ENCODE measurements around the gene MAL.

The MAL gene

GRCh38 chr2:95014126-95014708, 11.3 kb upstream of the MAL start:
- no peak for DNase-seq (ENCODE audit: low read depth)
- no peak overlapping the region for H3K4me3 ChIP-seq (ENCODE audit: control insufficient read depth, low read depth, low read length)
- no peak for TF ChIP-seq CTCF (conservative IDR thresholded peaks at IDR 0.05; ENCODE audit: control insufficient read depth, insufficient read depth, low read depth, low read length)

- no peak for DNase-seq (ENCODE audit: low read depth)
- H3K4me3 ChIP-seq (ENCODE audit: control insufficient read depth, low read depth, low read length): no peak overlapping the region
- no peak for TF ChIP-seq CTCF (conservative IDR thresholded peaks at IDR 0.05; ENCODE audit: control insufficient read depth, insufficient read depth, low read depth, low read length)
Measured at GRCh38 chr2:95015261-95015912, 10.1 kb upstream of the MAL start.

- no peak for TF ChIP-seq CTCF (conservative IDR thresholded peaks at IDR 0.05; ENCODE audit: control insufficient read depth, insufficient read depth, low read depth, low read length)
- no peak for DNase-seq (ENCODE audit: low read depth)
- H3K4me3 ChIP-seq (ENCODE audit: control insufficient read depth, low read depth, low read length): no peak overlapping the region
Measured at GRCh38 chr2:95016616-95017015, 8.9 kb upstream of the MAL start.

GRCh38 chr2:95017071-95017501, 8.4 kb upstream of the MAL start:
- no peak for DNase-seq (ENCODE audit: low read depth)
- no peak overlapping the region for H3K4me3 ChIP-seq (ENCODE audit: control insufficient read depth, low read depth, low read length)
- no peak for TF ChIP-seq CTCF (conservative IDR thresholded peaks at IDR 0.05; ENCODE audit: control insufficient read depth, insufficient read depth, low read depth, low read length)

- no peak for DNase-seq (ENCODE audit: low read depth)
- no peak for TF ChIP-seq CTCF (conservative IDR thresholded peaks at IDR 0.05; ENCODE audit: control insufficient read depth, insufficient read depth, low read depth, low read length)
- no peak overlapping the region for H3K4me3 ChIP-seq (ENCODE audit: control insufficient read depth, low read depth, low read length)
Measured at GRCh38 chr2:95017836-95018235, 7.7 kb upstream of the MAL start.

- H3K4me3 ChIP-seq (ENCODE audit: control insufficient read depth, low read depth, low read length): no peak overlapping the region
Measured at GRCh38 chr2:95018301-95018700, 7.2 kb upstream of the MAL start.

More at GRCh38 chr2:95018301-95018700, 7.2 kb upstream of the MAL start:
- no peak for TF ChIP-seq CTCF (conservative IDR thresholded peaks at IDR 0.05; ENCODE audit: control insufficient read depth, insufficient read depth, low read depth, low read length)
- no peak for DNase-seq (ENCODE audit: low read depth)

Data from fibroblast of mammary gland (primary cell).